ENCODE data around the gene UBQLN4. TPM values are rescaled to one million over a fixed set of nuclear protein-coding genes. Genes with fewer than 3 reads are reported as not detected.

Gene UBQLN4
- total RNA-seq, 4 donors from 2014 or later, result 19.5 to 32.1 (median 22.8) TPM

GRCh38 chr1:156063997-156064285 is 10.3 kb upstream of the UBQLN4 start:
- no peak overlapping the region for H3K27ac ChIP-seq
- 59 to 60% methylated on average over 2 of the region's 2 CpGs for WGBS, 2 donors
- no peak overlapping the region for H3K4me3 ChIP-seq
- DNase-seq (ENCODE audit: low spot score in 2 of 2), result no peak
- no peaks in the 10 kb centered on the region for H3K9me3 ChIP-seq
- H3K36me3 ChIP-seq, result peaks cover 0 to 5% (median 0%) of the 10 kb centered on the region in 3 donors
- no peaks in the 10 kb centered on the region for H3K27me3 ChIP-seq
- TF ChIP-seq CTCF (IDR thresholded peaks at IDR 0.05), result no peak
- TF ChIP-seq POLR2A (IDR thresholded peaks at IDR 0.05), result no peak
- TF ChIP-seq EP300 (IDR thresholded peaks at IDR 0.05), result no peak
- H3K4me1 ChIP-seq, result peaks cover 0 to 5% (median 0%) of the 10 kb centered on the region in 4 donors

GRCh38 chr1:156062189-156062588 is 8.6 kb upstream of the UBQLN4 start:
- no peak for DNase-seq (ENCODE audit: low spot score in 2 of 2)
- peaks cover 0 to 5% (median 0%) of the 10 kb centered on the region in 4 donors for H3K4me1 ChIP-seq
- H3K4me3 ChIP-seq, result no peak overlapping the region

GRCh38 chr1:156060937-156061636 is 7.5 kb upstream of the UBQLN4 start, which contains the start of gene RAB25:
Gene RAB25, plus strand, starts transcription at chr1:156061160. Its CDS starts 241 bp downstream, at chr1:156061401.
- whole genome bisulfite sequencing, 2 donors, result 52 to 60% methylated on average over 11 of the region's 11 CpGs
- Histone ChIP-seq H3K27me3 (no peaks in the 10 kb centered on the region), H3K4me1 (peaks cover 0 to 7% (median 2%) of the 10 kb centered on the region in 4 donors), H3K36me3 (peaks cover 0 to 29% (median 0%) of the 10 kb centered on the region in 3 donors), H3K4me3 (no peak within 1 kb of the TSS), H3K27ac (peak within 1 kb of the TSS in 1 of 4 donors; percentile 7), H3K9me3 (no peaks in the 10 kb centered on the region)
- DNase-seq (ENCODE audit: low spot score in 2 of 2), result no peak
- no peak for TF ChIP-seq EP300 (IDR thresholded peaks at IDR 0.05)
- no peak for TF ChIP-seq CTCF (IDR thresholded peaks at IDR 0.05)
- no peak for TF ChIP-seq POLR2A (IDR thresholded peaks at IDR 0.05)

More at GRCh38 chr1:156062189-156062588, 8.6 kb upstream of the UBQLN4 start:
- 83 to 87% methylated on average over 3 of the region's 3 CpGs for WGBS, 2 donors
- Histone ChIP-seq H3K36me3 (peaks cover 0 to 22% (median 0%) of the 10 kb centered on the region in 3 donors), H3K9me3 (no peaks in the 10 kb centered on the region), H3K27ac (no peak overlapping the region), H3K27me3 (no peaks in the 10 kb centered on the region)
- TF ChIP-seq EP300 (IDR thresholded peaks at IDR 0.05) (no peak), CTCF (IDR thresholded peaks at IDR 0.05) (no peak), POLR2A (IDR thresholded peaks at IDR 0.05) (no peak)

- TF ChIP-seq POLR2A (IDR thresholded peaks at IDR 0.05) (no peak), CTCF (IDR thresholded peaks at IDR 0.05) (no peak), EP300 (IDR thresholded peaks at IDR 0.05) (no peak)
- Histone ChIP-seq H3K4me1 (peaks cover 0 to 33% (median 6%) of the 10 kb centered on the region in 4 donors), H3K9me3 (no peaks in the 10 kb centered on the region), H3K27ac (no peak overlapping the region), H3K27me3 (no peaks in the 10 kb centered on the region), H3K36me3 (peaks cover 0 to 30% (median 0%) of the 10 kb centered on the region in 3 donors), H3K4me3 (no peak overlapping the region)
- 90 to 96% methylated on average over 1 of the region's 1 CpG for WGBS, 2 donors
- DNase-seq (ENCODE audit: low spot score in 2 of 2), result no peak
Measured at GRCh38 chr1:156056326-156056849, 2.8 kb upstream of the UBQLN4 start.

Data from tibial nerve (tissue), 4 donors.